ENCODE results near the gene LRRC8D. TPM values are rescaled to one million over a fixed set of nuclear protein-coding genes. Genes with fewer than 3 reads are reported as not detected.

LRRC8D gene
- total RNA-seq, 1 experiment from 2014 or later = 39.4 TPM

GRCh38 chr1:89958851-89959654 lies 138.2 kb downstream of the LRRC8D start:
- Histone ChIP-seq H3K4me1 (peaks cover 20% of the 10 kb centered on the region), H3K27me3 (replicated peaks; ENCODE audit: control insufficient read depth, insufficient read depth, low read length) (no peaks in the 10 kb centered on the region), H3K36me3 (ENCODE audit: control insufficient read depth, insufficient read depth, low read length) (no peaks in the 10 kb centered on the region), H3K9me3 (no peaks in the 10 kb centered on the region), H3K4me3 (ENCODE audit: low read depth, low read length) (no peak overlapping the region)
- BruUV-seq (replicated peaks) = no TSS peak
- intact Hi-C loops (cut with micrococcal nuclease; ENCODE audit: unreplicated experiment) = no loop called here
- Mint-ChIP-seq H3K36me3 (ENCODE audit: insufficient read depth, unreplicated experiment) (no peaks in the 10 kb centered on the region), H3K4me1 (ENCODE audit: low read depth, unreplicated experiment) (peaks cover 22% of the 10 kb centered on the region), H3K27ac (ENCODE audit: unreplicated experiment) (no peak overlapping the region), H3K4me3 (ENCODE audit: unreplicated experiment) (no peak overlapping the region), H3K9me3 (ENCODE audit: unreplicated experiment) (no peaks in the 10 kb centered on the region), H3K27me3 (ENCODE audit: insufficient read depth, unreplicated experiment) (no peaks in the 10 kb centered on the region)
- POLR2A ChIA-PET = no interaction called here
- CTCF ChIA-PET = no interaction called here
- DNase-seq = no peak
- no peak for TF ChIP-seq CTCF (IDR thresholded peaks at IDR 0.05; ENCODE audit: insufficient read depth in 1 of 2, low read depth in 1 of 2, low read length in 1 of 2, severe bottlenecking in 1 of 2, unreplicated experiment in 1 of 2)

- intact Hi-C loops (cut with micrococcal nuclease; ENCODE audit: unreplicated experiment) = no loop called here
- no peaks in the 10 kb centered on the region for H3K9me3 Mint-ChIP-seq (ENCODE audit: unreplicated experiment)
- no peaks in the 10 kb centered on the region for H3K36me3 ChIP-seq (ENCODE audit: control insufficient read depth, insufficient read depth, low read length)
- H3K36me3 Mint-ChIP-seq (ENCODE audit: insufficient read depth, unreplicated experiment) = no peaks in the 10 kb centered on the region
- TF ChIP-seq CTCF (IDR thresholded peaks at IDR 0.05; ENCODE audit: insufficient read depth in 1 of 2, low read depth in 1 of 2, low read length in 1 of 2, severe bottlenecking in 1 of 2, unreplicated experiment in 1 of 2) = no peak
- no peaks in the 10 kb centered on the region for H3K9me3 ChIP-seq
- peaks cover 14% of the 10 kb centered on the region for H3K4me1 ChIP-seq
- H3K27me3 ChIP-seq (replicated peaks; ENCODE audit: control insufficient read depth, insufficient read depth, low read length) = no peaks in the 10 kb centered on the region
- no peak overlapping the region for H3K4me3 ChIP-seq (ENCODE audit: low read depth, low read length)
- H3K4me1 Mint-ChIP-seq (ENCODE audit: low read depth, unreplicated experiment) = peaks cover 17% of the 10 kb centered on the region
- no peak overlapping the region for H3K4me3 Mint-ChIP-seq (ENCODE audit: unreplicated experiment)
- ChIA-PET CTCF (no interaction called here), POLR2A (no interaction called here)
- DNase-seq = no peak
- H3K27me3 Mint-ChIP-seq (ENCODE audit: insufficient read depth, unreplicated experiment) = no peaks in the 10 kb centered on the region
- BruUV-seq (replicated peaks) = no TSS peak
- no peak overlapping the region for H3K27ac Mint-ChIP-seq (ENCODE audit: unreplicated experiment)
Measured at GRCh38 chr1:89959719-89960118, 138.9 kb downstream of the LRRC8D start.

GRCh38 chr1:89962024-89962741 lies 141.4 kb downstream of the LRRC8D start:
- Histone ChIP-seq H3K9me3 (no peaks in the 10 kb centered on the region), H3K4me3 (ENCODE audit: low read depth, low read length) (no peak overlapping the region), H3K36me3 (ENCODE audit: control insufficient read depth, insufficient read depth, low read length) (no peaks in the 10 kb centered on the region), H3K27me3 (replicated peaks; ENCODE audit: control insufficient read depth, insufficient read depth, low read length) (no peaks in the 10 kb centered on the region), H3K4me1 (no peaks in the 10 kb centered on the region)
- DNase-seq = no peak
- TF ChIP-seq CTCF (IDR thresholded peaks at IDR 0.05; ENCODE audit: insufficient read depth in 1 of 2, low read depth in 1 of 2, low read length in 1 of 2, severe bottlenecking in 1 of 2, unreplicated experiment in 1 of 2) = no peak
- Mint-ChIP-seq H3K9me3 (ENCODE audit: unreplicated experiment) (no peaks in the 10 kb centered on the region), H3K27me3 (ENCODE audit: insufficient read depth, unreplicated experiment) (no peaks in the 10 kb centered on the region), H3K27ac (ENCODE audit: unreplicated experiment) (no peak overlapping the region), H3K36me3 (ENCODE audit: insufficient read depth, unreplicated experiment) (no peaks in the 10 kb centered on the region), H3K4me1 (ENCODE audit: low read depth, unreplicated experiment) (peaks cover 4% of the 10 kb centered on the region), H3K4me3 (ENCODE audit: unreplicated experiment) (no peak overlapping the region)
- intact Hi-C loops (cut with micrococcal nuclease; ENCODE audit: unreplicated experiment) = no loop called here
- POLR2A ChIA-PET = no interaction called here
- CTCF ChIA-PET = no interaction called here
- no TSS peak for BruUV-seq (replicated peaks)
